ENCODE data around the gene PPP2R5D.
A peak's percentile ranks its signal among the peaks of the same experiment; 100 is the strongest.
"Not testable (repeated sequence)": the region's sequence is repeated elsewhere in the genome, so short reads cannot be mapped to it uniquely, and the experiment has no call there.

PPP2R5D gene

GRCh38 chr6:42996513-42996912, 12.1 kb downstream of the PPP2R5D start:
- no peak for DNase-seq

GRCh38 chr6:42998205-42998604, 13.8 kb downstream of the PPP2R5D start:
- DNase-seq, result not testable (repeated sequence)

GRCh38 chr6:43001843-43002242, 17.5 kb downstream of the PPP2R5D start:
- DNase-seq, result no peak

GRCh38 chr6:43005844-43006243, 21.5 kb downstream of the PPP2R5D start:
- no peak for DNase-seq

GRCh38 chr6:43006251-43006650, 21.9 kb downstream of the PPP2R5D start:
- DNase-seq, result no peak

DNA sequence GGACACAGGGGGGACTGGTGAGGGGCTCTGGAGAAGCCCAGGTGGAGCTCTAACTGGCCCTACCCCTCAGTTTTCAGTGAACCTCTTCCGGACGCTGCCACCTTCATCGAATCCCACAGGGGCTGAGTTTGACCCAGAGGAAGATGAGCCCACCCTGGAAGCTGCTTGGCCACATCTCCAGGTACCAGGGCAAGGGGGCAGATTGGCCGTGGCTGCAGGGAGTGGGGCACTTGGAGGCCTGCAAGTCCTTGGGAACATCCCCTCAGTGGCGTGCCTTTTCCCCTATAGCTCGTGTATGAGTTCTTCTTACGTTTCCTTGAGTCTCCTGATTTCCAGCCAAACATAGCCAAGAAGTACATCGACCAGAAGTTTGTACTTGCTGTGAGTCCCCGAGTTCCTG, 22.8 kb downstream of the PPP2R5D start:
- no peak for DNase-seq

DNA sequence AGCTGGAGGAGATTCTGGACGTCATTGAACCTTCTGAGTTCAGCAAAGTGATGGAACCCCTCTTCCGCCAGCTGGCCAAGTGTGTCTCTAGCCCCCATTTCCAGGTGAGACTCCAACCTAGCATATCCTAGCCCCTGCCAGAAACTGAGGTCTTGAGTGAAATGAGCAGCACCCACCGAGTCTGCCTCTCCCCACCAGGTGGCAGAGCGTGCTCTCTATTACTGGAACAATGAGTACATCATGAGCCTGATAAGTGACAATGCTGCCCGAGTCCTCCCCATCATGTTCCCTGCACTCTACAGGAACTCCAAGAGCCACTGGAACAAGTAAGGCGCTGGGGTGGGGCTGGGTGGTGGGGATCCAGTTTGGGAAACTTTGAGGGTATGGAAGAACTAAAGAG, 24.8 kb downstream of the PPP2R5D start:
- DNase-seq, result peak; percentile 48

DNA sequence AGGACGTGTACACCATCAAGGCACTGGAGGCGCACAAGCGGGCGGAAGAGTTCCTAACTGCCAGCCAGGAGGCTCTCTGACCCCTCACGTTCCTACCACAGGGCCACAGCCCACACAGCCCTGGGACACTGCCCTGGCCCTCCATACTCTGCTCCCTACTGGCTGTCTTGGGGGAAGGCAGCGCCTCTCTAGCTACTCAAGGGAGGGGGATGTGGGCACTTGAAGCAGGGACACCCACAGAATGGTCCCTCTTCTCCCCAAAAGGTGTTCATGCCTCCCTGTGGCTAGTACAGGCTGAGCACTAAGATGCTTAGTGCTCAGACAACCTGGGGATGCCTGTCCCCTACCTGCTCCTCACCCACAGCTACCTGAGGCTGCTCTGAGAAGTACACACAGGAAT, 26.8 kb downstream of the PPP2R5D start:
- no peak for DNase-seq

DNA sequence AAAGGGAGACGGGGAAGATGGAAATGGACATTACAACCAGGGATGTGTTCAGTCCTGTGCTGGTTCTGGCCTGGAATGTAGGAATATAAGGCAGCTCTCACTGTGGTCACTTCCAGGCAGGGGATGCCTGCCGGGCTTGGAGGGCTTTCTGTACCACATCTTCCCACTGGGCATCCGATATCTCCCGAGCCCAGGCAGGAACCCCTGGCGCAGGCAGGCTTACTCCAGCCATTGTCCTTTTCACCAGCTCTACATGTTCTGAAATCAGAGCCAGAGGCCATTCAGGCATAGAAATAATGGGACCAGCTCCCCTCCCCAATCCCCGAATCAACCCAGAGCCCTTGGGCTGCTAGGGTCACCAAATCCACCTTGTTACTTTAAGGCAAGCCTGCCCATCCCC, 28.0 kb downstream of the PPP2R5D start:
- no peak for DNase-seq

GRCh38 chr6:43013097-43013842, 28.9 kb downstream of the PPP2R5D start:
- no peak for DNase-seq

DNA sequence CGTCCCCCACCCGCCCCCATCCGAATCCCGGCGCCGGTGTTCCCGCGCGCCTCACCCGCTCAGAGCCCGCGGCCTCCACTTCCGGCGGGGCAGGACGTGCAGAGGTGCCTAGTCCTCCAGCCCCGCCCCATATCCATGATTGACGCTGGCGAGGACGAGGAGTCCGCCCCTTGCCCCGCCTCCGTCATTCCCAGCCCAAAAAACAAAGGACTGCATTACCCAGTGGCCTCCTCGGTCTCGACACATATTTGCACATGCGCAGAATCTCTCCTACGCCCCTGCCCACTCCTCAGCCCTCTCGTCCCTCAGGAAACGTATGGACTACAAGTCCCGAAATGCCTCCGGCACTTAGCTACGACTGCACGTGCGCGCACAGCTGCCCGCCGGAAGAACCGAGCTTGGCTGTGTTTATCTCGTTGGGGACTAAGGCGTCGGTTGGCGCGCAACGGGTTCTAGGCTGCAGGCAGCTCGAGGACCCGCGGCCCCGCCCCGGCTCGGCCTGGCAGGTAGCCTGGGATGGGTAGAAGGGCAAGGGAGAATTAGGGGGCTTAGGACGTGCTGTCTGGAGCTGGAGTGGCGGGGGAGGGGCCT, 29.6 kb downstream of the PPP2R5D start, which contains the start of the genes KLHDC3 and MEA1:
Gene KLHDC3, plus strand, starts transcription at position 407 of the 591 bp plus-strand sequence. CDS start 2,944 bp downstream, outside the sequence.
Gene MEA1, minus strand, starts transcription at position 104 of the 591 bp plus-strand sequence. CDS start 133 bp downstream, outside the sequence.
- DNase-seq, result peak; percentile 97

DNA sequence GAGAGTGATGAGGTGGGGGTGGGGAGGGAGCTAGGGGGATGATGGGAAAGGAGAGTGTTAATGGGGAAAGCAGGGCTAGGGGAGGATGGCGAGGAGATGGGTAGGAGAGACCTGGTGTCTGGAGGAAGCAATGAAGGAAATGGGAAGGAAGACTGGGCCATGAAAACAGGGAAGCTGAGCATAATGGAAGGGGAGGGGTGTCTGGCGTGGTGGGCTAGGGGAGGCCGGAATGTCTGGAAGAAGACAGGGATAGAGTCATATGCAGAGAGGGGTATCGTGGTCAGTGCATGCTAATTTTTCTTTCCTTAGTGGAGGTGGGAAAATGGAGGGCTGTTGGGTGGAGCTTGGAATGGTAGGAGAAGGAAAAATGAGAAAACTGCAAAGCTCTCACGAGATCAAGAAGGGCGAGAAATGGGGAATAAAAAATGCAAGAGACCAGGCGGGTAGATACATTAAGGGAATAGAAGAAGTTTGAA, 30.1 kb downstream of the PPP2R5D start:
- DNase-seq, result no peak

- DNase-seq, result no peak
Measured at GRCh38 chr6:43016176-43016942, 32.0 kb downstream of the PPP2R5D start.

GRCh38 chr6:43016943-43017334, 32.6 kb downstream of the PPP2R5D start:
- DNase-seq, result no peak

DNA sequence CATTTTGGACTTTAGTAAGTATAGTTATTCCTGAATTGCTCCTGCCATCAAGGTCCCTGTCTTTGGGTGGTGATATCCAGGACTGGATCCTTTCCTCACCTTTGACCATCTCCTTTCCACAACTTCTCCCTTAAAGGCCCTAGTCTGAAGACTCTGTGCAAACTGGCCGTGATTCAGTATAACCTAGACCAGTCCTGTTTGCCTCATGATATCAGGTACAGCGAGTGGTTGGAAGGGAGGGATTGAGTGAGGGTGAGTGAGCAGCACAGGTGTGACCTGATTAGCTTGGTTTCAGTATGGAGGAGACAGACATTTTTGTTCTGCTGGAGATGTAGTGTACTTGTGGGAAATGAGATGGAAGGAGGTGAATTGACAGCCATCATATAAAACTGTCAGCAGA, 34.8 kb downstream of the PPP2R5D start:
- DNase-seq, result no peak

- no peak for DNase-seq
Measured at GRCh38 chr6:43020052-43020705, 35.8 kb downstream of the PPP2R5D start.

DNA sequence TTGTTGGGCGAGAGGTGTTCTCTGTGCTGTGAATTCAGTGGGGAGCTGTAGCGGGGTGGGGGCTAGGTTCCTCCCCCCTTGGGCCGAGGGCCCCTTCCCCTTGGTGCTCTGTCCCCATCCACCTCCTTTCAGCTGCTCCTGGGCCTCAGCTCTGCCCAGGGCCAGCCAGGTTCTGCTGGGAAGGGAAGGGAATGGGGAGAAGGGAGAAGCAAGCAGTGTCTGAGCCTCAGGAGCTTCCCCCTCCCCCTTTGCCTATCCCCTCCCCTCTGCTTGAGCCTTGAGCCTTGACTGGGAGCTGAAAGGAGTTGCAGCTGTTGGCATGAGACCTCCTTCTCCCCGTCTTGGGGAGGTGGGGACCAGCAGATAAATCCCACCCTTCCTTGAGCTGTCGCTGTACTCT, 36.5 kb downstream of the PPP2R5D start:
- DNase-seq, result no peak

DNA sequence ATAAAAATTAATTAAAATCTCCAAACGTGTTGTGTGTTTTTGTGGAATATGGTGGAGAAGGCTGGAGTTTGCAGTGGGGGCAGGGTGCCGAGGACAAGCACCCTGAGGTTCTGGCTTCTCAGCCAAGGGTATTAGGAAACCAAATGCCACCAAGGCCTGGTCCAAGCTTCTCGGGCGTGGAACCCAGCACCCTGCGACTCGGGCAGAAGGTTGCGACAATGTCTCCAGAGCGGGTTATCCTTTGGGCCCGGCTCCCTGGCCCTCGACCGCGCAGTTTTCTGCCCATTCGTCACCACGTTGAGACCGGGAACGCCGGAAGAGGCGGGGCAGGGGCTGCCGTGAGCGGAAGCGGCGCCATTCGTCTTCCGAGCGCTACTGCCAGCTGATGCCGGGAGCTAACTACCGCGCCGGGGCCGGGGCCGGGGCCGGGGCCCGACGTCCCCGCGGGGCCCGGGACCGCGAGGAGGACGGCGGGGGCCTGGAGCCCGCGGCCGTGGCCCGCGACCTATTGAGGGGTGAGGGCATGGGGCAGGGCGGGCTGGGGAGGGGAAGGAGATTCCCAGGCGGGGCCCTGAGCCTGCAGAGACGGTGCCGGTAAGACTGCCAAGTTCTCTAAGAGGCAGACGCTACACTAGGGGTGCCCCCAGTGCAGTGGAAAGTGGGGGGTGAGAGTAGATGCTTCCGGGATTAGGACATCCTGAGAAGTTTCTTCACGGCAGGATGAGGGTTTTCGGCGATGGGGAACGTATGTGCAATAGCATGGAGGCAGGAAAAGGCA, 37.1 kb downstream of the PPP2R5D start, which contains the start of gene RRP36:
Gene RRP36, plus strand, starts transcription at position 354 of the 778 bp plus-strand sequence. Its CDS starts 32 bp downstream, at position 386.
- peak; percentile 72 for DNase-seq

- DNase-seq, result no peak
Measured at GRCh38 chr6:43024436-43024835, 40.1 kb downstream of the PPP2R5D start.

DNA sequence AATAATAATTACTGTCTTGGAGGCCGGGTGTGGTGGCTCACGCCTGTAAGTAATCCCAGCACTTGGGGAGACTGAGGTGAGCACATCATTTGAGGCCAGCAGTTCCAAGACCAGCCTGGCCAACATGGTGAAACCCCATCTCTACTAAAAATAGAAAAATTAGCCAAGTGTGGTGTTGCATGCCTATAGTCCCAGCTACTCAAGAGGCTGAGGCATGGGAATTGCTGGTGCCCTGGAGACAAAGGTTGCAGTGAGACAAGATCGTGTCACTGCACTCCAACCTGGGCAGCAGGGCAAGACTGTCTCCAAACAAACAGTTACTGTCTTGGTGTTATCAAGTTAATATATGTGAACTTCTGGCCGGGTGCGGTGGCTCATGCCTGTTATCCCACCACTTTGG, 42.0 kb downstream of the PPP2R5D start:
- no peak for DNase-seq

DNA sequence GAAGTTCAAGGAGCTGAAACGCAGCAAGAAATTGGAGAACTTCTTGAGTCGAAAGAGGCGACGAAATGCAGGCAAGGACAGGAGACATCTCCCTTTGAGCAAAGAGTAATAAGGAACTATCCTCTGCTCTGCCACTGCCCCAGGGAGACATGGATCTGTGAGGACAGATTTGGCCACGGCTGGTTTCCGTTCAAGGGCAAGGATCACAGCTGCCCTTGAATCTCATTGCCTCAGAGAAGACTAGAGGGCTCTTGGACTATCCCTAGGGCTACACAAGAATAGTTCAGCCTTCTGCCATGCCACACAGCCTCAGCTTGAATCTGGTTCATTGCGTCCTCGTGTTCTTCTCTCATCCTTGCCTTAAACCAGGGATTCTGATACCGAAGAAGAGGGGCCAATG, 44.8 kb downstream of the PPP2R5D start:
- no peak for DNase-seq

DNA sequence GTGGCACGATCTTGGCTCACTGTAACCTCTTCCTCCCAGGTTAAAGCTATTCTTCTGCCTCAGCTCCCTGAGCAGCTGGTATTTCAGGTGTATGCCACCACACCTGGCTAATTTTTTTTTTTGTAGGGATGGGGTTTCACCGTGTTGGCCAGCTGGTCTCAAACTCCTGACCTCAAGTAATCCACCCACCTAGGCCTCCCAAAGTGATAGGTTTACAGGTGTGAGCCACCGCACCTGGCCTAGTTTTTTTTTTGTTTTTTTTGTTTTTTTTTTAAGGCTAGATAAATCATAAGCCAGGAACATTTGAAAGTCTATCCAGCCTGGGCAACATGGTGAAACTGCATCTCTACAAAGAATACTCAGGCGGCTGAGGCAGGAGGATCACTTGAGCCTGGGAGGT, 48.0 kb downstream of the PPP2R5D start:
- no peak for DNase-seq

Data from activated T-cell treated with anti-CD3 and anti-CD28 coated beads, Interleukin-2, amount 50 U/mL, for 1 hour (primary cell).